GM21825 (cell line): ENCODE data around the gene EDC4.
"Not testable (repeated sequence)": the region's sequence is repeated elsewhere in the genome, so short reads cannot be mapped to it uniquely, and the experiment has no call there.

Source experiments
- ATAC-seq: cut with Tn5 transposase; IDR thresholded peaks from one replicate; pipeline ENCODE4 v1.9.1; 2021; ENCODE audit warnings: mild to moderate bottlenecking, moderate library complexity; ENCODE audit not compliant: unreplicated experiment

EDC4 gene

DNA sequence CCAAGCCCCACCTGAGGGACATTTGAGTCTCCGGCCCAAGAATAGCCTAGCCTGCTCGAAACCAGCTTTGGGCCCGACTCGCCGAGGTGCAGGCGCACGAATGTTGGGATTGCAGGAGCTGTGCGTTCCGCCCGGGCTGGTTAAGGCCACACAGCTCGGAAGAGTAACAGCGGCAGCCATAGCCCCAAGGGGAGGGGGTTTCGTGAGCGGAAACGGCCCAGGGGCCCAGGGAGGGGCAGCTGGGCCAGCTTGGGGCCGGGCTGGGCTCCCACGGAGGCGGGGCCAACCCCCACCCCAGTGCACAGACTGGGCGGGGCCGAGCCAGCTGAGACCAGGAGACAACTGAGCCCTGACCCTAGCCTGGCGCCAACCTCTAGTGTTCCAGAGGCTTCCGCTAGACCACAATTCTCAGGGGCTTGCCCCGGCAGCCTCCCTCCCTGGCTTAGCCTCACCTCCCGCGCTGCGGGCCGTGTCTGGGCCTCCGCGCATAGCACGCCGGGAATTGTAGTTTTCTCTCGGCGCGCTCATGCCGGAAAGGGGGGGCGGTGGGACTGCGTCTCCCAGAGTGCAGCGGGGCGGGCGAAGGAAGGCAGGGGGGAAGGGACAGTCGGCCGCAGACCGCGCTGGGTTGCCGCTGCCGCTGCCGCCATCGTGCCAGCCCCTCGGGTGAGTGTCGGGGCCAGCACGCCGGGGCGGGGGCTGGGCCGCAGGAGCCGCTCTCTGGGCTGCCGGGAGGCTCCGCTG lies 26.4 kb upstream of the EDC4 start, which contains the start of gene NUTF2:
Gene NUTF2, plus strand, starts transcription at position 614 of the 744 bp plus-strand sequence. CDS start 18,198 bp downstream, outside the sequence.
- ATAC-seq: peak; percentile 52

DNA sequence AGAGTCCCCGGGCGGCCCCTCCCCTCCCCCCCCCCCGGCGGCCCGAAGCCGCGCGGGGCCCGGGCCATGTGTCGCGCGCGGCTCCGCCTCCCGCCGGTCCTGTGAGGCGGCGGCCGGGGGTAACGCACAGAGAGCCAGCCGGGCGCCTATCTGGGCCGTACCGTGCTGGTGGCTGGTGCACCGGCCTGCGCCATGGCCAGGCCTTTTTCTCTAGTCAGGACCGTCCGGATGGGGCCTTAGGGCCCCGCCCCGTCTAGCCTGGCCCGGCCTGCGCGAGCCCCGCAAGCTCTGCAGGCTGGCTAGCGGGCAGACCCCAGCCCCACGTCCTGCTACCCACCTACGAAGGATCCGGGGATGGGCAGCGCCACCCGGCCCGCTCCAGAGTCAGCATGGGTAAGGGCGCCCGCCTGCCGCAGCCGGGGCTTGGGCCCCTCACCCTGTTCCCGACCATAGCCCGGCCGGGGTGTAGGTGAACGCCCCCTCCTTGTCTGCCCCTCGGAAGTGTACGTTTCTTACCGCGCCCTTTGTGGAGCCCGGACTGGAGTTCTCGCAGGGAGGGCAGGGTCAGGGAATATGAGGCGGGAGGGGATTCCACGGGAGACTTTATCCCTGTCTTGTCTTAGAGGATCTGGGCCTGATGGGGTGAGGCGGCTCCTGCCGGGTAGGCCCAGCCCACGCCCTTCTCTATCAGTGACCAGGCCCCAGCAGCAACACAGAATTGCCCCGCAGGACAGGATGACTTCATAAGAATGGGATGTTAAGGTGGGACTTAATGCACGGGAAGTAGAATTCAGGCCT lies 25.6 kb upstream of the EDC4 start, which contains the start of gene CENPT:
Gene CENPT, minus strand, starts transcription at position 630 of the 798 bp plus-strand sequence. CDS start 13,834 bp downstream, outside the sequence.
- ATAC-seq: peak; percentile 34

DNA sequence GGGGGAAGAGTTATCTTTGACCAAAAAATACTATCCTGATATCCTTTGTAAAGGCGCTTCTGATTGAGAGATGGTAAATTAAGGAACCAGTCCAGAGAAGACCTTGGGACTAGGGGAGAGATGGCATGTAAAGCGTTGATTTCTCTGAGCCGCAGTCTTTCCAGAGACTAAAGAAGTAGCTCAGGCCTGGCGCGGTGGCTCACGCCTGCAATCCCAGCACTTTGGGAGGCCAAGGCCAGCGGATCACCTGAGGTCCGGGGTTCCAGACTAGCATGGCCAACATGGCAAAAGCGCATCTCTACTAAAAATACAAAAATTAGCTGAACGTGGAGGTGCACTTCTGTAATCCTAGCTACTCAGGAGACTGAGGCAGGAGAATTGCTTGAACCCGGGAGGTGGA lies 24.7 kb upstream of the EDC4 start:
- ATAC-seq: no peak

DNA sequence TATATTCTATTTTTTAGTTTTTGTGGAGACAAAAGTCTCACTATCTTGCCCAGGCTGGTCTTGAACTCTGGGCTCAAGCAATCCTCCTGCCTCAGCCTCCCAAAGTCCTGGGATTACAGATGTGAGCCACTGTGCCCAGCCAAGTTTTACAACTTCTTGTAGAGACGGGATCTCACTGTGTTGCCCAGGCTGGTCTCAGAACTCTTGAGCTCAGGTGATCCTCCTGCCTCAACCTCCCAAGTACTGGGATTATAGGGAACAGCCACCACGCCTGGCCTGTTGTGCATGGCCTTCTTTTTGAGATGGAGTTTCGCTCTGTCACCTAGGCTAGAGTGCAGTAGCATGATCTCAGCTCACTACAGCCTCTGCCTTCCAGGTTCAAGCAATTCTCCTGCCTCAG lies 19.2 kb upstream of the EDC4 start:
- no peak for ATAC-seq

DNA sequence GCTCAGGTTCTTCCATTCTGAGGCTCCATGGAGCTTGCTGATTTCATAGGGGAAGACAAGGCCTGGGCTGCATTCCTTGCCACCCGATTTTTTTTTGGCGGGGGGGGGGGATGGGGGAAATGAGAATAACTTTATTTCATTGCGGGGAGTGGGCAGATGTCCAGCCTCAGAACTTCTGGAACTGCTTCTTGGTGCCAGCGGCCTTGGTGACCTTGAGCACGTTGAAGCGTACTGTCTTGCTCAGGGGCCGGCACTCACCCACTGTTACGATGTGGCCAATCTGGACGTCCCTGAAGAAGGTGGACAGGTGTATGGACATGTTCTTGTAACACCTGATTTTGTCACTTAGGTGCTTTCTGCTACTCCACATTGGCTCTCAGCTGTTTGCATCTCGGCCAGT lies 17.1 kb upstream of the EDC4 start:
- ATAC-seq: no peak

DNA sequence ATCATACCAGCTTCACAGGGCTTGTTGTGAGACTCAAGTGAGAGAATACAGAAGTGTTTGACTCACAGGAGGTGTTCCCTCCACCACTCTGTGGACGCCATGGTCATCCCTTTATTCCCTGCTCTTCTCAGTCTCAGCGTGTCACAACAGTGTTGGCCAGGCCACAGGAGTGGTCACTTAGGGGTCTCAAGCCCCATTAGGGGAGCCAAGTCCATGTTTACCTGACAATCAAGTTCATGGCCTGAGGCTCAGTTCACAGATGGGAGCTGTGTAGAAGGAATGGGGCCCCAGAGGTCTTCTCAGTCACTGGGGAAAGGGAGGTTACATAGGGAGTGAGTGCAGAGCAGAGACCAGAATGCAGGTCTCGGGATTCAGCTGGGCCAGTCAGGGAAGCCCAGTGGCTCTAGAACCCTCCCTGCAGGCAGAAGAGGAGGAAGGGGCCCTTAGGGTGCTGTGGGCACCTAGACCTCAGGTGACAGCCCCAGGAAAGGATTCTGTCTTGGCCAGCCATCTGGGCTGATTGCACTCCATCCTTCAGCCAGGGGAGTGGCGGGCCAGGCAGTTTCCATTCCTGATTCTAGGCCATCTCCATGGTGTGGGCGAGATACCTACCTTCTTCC lies 15.8 kb upstream of the EDC4 start:
- no peak for ATAC-seq

DNA sequence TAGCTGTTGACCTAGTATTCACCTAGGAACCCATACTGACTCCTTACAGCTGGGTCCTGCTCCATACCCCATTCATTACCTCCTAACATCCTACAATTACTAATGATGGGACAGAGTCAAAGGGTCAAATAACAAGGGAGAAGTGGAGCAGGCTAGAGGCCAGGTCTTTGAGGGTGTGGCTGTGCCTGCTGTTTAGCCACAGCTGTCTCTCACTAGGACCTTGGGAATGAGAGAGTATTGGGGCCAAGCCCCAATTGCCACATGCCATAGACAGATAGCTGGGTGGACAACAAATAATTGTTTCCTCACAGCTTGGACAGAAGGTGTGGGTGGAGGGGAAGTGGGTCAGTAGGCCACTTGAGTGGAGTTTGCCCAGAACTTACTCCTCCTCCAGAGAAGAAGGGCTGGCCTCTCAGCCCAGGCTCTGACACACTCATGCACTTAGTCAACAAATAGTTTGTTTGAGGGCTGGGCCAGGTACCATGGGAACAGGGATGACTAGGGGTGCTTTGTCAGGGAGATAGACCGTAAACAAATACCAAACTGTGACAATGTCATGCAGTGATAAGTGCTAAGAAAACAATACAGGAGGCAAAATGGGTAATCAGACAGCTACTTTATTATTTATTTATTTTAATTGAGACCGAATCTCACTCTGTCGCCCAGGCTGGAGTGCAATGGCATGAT lies 15.2 kb upstream of the EDC4 start:
- no peak for ATAC-seq

DNA sequence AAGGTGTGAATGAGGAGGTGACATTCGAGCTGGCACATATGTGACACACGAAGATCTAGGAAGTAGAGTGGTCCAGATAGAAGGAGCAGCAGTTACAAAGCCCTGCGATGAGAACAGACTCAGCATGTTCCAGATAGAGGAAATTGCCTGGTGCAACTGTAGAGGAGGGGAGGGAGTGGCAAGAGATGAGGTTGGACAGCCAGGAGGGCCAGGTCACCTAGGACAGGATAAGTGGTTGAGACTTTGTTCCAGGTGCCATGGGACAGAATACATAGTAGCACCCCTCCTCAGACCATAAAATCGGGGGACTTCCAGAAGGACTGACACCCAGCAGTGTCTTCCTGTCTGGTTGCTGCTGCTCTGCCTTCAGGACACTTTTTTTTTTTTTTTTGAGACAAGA lies 14.4 kb upstream of the EDC4 start:
- ATAC-seq: no peak

DNA sequence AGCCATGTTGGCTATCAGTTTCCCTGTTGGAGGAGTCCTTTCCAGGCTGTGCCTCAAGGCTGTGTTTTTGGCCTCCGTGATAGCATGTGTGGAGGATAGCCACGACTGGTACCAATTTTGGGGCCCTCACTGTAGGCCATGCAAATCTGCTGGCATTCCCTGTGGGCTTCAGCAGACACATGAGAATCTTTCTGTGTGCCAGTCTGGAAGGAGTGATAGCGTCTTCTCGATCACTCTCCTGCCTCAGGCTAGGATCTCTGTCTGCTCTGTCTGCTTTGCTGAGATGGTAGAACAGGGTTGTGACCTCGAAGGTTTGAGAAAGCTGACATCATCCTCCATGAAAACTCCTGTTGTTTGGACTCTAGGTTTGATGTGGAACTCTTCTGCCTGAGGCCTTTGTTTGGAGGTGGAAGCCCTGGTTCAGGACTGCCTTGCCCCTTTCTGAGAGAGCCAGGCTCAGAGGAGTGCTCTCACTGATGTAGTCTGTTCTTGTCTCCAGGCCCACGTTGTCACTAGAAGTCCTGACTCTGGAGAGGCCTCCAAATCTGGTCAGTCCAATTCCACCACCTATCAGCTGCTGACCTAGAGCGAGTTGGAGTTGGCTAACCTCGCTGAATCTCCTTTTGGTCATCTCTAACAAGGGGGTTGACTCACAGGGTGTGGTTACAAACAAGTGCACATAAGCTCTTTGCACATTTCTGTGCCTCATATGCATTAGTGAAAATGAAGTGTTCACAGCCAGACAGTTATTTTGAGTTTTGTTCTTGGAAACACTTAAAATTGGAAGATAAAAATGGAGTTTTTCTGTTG lies 12.1 kb upstream of the EDC4 start:
- no peak for ATAC-seq

DNA sequence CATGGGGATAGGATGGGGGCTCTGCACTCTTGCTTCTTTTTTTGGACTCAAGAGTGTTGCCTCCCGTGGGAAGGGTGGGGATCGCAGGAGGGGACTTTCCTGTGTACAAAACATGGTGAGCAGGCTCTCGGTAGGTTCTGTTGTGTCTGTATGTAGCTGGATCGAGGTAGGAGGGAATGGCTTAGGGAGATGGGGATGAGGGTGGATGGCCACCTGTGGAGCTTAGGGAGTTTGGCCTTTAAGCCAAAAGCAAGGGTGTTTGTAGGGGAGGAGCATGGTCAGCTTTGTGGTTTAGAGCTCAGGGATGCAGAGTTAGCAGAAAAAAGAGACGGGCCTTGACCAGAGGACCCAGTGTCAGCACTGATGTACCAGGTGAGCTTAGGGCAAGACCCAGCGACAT lies 11.0 kb upstream of the EDC4 start:
- ATAC-seq: no peak

DNA sequence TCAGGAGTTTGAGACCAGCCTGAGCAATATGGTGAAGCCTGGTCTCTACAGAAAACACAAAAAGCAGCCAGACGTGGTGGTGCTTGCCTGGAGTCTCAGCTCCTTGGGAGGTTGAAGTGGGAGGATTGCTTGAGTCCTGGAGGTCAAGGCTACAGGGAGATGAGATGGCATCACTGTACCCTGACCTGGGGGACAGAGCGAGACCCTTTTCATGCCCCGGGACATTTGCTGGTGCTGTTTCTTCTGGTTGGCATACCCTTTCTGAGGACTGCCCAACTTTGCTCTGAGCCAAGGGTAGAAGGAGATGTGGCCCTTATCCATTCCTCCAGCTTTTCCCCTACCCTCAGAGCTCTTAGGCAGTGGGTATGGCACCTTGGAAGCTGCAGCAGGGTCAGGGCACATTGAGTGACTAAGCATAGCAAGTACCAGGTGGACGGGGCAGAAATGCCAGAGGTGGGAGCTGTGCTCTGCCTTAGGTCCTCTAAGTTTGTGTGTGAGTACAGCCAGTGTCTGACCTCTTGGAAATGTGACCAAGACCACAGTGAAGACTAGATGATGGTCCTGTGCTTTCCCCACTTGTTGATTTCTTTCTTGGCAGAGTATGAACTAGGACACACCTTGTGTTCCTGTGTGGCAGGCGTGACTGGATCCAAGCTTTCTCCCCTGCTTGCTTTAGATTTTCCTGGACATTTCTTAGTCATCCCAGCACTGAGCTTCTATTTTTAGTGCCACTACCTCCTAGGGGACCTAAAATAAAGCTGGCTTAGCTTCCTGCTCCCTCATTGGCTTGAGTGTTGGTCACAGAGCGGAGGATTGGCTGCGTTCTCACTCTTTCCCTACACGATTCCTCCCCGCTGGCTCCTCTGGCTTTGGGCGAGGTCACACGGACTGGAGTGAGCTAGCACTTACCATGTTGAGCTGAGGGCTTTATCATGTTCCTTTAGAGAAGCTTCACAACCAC lies 9.9 kb upstream of the EDC4 start:
- ATAC-seq: no peak

DNA sequence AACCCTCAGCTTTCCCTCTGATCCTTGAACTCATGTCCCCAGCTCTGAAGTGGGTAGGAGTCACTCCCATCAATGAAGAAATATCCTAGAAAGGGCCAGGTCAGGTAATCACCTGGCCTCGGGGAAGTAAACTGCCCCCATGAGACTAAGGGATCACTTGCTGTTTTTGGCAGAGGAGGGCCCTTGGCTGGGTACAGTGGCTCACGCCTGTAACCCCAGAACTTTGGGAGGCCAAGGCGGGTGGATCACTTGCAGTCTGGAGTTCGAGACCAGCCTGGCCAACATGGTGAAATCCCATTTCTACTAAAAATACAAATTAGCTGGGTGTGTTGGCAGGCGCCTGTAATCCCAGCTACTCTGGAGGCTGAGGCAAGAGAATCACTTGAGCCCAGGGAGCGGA lies 8.8 kb upstream of the EDC4 start:
- ATAC-seq: not testable (repeated sequence)

DNA sequence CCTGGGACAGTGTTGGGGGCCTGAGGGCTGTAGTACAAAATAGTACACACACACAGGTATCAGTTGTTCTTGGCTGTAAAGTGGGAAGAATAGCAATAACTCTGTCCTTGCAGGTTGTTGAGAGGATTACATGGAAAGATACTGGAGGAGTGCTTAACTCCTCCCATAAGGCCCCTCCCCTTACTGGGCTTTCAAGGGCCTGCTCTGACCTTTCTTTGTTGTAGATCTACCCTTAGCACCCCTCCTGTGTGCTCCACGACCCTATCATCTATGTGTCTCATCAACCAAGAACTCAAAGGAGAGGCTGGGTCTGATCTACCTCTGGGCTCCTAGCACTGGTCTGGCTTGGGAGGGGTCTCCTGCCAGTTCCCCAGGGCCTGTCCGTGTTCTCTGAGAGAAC lies 8.3 kb upstream of the EDC4 start:
- ATAC-seq: no peak

DNA sequence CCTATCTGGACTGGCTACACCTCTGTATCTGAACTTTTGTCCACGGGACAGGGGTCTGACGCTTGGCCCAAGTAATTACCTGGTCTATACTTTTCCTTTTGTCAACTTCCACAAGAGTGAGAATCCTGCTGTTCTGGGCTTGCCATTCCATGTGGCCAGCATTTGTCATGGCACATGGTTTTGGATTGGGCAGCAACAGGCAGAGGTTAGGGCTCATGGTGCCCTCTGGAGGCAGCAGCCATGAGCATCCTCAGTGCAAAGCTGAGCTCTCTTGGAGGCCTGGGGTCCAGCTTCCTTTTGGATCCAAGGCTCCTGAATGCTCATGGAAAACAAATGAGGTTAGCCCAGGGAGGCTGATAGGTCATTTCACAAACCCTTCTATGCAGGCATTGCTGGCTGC lies 7.5 kb upstream of the EDC4 start:
- ATAC-seq: no peak

DNA sequence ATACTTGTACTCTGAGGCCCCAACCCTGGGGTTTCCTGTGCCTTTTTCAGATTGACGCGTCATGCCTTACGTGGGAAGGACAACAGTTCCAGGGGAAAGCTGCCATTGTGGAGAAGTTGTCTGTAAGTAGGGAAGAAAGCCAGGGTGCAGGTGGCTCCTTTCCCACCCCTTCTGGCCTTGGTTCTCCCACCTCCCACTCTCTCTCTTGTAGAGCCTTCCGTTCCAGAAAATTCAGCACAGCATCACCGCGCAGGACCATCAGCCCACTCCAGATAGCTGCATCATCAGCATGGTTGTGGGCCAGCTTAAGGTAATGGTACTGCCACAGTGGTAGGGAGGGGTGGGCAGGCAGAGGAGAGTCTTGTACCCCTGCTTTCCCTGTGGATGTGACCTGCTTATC lies 4.6 kb upstream of the EDC4 start:
- no peak for ATAC-seq

DNA sequence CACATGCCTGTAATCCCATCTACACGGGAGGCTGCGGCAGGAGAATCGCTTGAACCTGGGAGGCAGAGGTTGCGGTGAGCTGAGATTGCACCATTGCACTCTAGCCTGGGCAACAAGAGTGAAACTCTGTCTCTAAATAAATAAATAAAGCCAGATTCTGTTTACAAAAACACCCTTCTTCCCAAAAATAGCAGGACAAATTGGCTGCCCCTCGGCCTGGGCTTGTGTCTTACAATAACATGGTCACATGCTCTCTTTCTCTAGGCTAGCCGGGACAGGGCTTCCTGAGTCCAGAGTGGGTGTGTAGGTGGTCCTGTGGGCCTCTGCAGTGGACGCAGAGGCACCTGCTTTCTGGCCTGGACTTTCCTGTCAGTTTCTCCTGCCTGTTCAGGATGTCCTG lies 3.2 kb upstream of the EDC4 start:
- no peak for ATAC-seq

DNA sequence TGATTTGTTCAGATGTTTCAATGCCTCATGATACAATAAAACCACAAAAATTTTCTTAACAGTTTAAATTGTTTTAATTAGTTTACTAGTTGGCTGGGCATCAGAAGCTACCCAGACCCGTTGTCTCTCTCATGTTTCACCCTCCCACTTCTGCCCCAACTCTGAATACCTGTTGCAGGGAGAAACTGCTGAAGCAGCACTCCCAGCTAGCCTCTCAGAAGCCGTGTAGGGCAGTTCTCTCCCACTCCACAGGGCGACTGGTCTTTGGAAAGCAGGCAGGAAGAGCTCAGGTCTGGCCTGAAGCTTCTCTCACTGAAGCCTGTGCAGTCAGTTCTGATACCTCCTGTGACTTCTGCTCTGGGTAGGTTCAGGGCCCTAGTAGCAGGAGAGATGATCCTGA lies 1.6 kb upstream of the EDC4 start:
- ATAC-seq: no peak

DNA sequence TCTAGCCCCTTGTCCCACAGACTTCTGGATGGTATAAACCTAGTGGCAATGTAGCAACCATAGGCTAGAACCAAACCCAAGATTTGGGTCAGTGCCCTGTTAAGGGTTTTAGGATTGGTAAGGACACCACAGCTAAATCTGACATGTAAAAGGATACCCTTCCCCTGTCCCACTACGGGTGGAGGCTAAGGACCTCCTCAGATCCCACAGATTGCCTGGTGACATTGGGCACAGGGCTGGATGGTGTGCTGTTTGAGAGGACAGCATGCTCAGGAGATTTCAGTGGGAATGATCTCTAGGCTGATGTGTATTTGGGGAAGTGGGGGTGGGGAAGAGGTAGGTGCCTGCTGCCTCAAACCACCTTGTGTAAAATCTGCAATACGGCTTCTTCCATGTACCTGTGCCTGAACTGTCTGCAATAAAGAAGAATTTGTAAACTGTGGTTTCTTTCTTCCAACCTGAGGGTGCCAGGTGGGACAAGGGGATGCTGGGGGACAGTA lies 671 bp upstream of the EDC4 start:
- ATAC-seq: no peak
